ENCODE results near the gene RAB31.

The RAB31 gene

DNA sequence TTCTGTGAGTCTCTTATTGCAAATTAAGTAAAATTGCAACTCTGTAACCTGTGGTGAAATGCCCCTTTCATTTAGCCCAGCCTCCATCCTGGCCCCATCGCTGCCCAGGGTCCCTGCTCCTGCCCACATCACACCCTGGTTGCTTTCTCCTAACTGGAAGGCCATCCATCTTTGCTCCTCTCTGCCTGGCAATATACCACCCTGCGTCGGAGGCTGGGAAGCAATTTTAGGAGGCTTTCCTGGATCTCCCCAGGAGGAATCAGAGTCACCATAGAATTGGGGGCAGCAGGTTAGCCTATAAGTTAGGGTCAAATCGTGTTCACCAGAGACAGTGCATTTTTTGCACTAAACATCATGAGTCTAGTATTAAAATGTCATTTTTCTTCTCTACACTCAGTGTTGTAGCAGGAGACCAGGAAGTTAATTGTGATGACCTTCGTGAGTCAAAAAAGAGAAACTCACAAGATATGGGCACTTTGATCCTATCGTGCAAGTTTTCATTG, 163.2 kb downstream of the RAB31 start:
- H3K4me3 Mint-ChIP-seq: no peak overlapping the region
- H3K9me3 Mint-ChIP-seq: no peaks in the 10 kb centered on the region
- H3K36me3 Mint-ChIP-seq (ENCODE audit: low read depth): no peaks in the 10 kb centered on the region
- intact Hi-C loops (cut with micrococcal nuclease): no loop called here
- H3K4me1 Mint-ChIP-seq (ENCODE audit: low read depth): peaks cover 47% of the 10 kb centered on the region
- H3K27me3 Mint-ChIP-seq: no peaks in the 10 kb centered on the region
- H3K27ac Mint-ChIP-seq: peak overlapping the region; percentile 16

DNA sequence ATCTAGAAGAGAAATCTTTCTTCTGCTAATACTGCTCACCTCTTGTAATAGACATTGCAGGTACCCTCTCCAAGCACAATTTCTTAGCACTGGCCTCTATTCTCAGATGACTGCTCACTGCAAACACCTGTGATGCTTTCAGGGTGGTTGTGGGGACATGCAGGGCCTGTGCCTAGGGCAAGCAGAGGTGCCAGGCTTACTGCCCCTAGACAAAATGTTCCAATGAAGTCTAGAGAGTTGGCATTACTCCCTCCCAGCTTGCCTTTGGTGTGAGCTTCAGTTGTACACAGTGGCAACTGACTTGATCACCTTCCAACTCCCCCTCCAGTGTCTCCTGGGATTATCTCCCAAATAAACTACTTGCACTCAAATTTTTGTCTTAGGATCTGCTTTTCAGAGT, 164.7 kb downstream of the RAB31 start:
- Mint-ChIP-seq H3K4me1 (ENCODE audit: low read depth) (peaks cover 36% of the 10 kb centered on the region), H3K27ac (no peak overlapping the region), H3K9me3 (no peaks in the 10 kb centered on the region), H3K4me3 (no peak overlapping the region), H3K36me3 (ENCODE audit: low read depth) (no peaks in the 10 kb centered on the region), H3K27me3 (no peaks in the 10 kb centered on the region)
- intact Hi-C loops (cut with micrococcal nuclease): no loop called here

DNA sequence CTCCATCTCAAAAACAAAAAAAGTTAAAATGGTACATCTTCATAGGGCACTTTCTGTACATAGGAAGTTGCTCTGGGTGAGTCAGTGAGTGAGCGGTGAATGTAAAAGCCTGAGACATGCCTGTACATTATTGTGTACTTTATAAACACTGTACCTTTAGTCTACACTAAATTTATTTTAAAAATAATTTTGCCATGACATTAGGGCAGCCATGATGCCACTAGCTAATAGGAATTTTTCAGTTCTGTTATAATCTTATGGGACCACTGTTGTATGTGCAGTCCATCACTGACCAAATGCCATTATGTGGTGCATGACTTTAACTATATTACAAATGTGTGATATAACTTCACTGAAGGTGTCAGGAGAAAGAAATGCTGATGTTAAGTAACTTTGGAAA, 166.6 kb downstream of the RAB31 start:
- intact Hi-C loops (cut with micrococcal nuclease): no loop called here
- H3K4me1 Mint-ChIP-seq (ENCODE audit: low read depth): peaks cover 18% of the 10 kb centered on the region
- H3K4me3 Mint-ChIP-seq: no peak overlapping the region
- H3K9me3 Mint-ChIP-seq: no peaks in the 10 kb centered on the region
- no peaks in the 10 kb centered on the region for H3K36me3 Mint-ChIP-seq (ENCODE audit: low read depth)
- H3K27me3 Mint-ChIP-seq: no peaks in the 10 kb centered on the region
- no peak overlapping the region for H3K27ac Mint-ChIP-seq

DNA sequence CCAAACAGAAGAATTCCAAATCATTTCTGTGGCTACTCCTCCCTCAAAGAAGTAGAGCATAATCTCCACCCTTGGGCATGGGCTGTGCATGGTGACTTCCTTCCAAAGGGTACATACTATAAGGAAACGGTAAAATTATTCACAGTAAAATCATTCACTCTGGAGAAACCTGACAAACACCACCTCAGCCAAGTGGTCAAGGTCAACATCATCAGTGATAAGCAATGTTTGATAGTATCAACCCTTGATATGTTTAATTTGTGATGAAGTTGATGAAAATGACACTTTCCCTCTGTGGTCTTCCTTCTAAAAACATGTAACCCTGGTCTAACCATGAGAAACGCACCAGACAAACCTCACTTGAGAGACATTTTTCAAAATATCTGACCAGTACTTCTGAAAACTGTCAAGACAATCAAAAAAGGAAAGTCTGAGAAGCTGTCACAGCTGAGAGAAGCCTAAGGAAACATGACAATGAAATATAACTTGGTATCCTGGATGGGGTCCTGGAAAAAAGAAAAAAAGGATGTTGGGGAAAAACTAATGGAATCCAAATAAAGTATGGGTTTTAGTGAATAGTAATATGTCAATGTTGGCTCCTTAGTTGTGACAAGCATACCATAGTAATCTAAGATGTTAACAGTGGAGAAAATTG, 168.2 kb downstream of the RAB31 start:
- no peaks in the 10 kb centered on the region for H3K36me3 Mint-ChIP-seq (ENCODE audit: low read depth)
- peaks cover 2% of the 10 kb centered on the region for H3K4me1 Mint-ChIP-seq (ENCODE audit: low read depth)
- no peak overlapping the region for H3K4me3 Mint-ChIP-seq
- no peaks in the 10 kb centered on the region for H3K9me3 Mint-ChIP-seq
- H3K27ac Mint-ChIP-seq: no peak overlapping the region
- no peaks in the 10 kb centered on the region for H3K27me3 Mint-ChIP-seq
- intact Hi-C loops (cut with micrococcal nuclease): no loop called here

DNA sequence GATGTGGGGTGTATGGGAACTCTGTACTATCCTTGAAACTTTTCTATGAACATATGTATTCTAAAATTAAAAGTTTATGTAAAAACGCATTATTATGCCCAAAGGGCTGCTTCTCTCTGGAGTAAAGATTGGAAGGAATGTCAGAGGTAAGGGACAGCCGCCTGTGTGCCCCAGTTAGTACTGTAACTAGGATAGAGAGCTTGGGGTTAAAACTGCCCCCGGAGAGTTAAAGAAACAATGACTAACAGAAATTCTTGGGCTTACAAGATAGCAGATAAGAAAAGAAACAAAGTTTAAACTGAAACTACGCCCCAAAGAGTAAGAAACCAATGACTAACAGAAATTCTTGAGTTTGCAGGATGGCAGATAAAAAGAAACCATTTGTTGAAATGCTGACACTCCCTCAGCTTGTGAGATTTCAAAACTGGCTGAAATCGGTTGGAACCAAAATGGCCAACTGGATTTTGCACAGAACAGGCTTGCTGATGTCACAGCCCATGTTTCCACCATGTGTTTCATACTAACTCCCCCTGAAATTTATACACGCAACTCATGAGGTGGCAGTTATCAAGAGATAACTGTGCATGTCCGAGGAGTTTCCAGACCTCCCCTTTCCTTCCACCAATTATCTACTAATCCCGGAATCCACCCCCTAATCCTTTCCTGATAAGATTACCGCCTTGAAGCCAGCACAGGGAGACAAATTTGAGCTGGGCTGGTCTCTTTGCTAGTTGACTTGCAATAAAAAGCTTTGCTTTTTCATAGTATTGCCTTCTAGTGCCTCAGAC, 169.0 kb downstream of the RAB31 start:
- Mint-ChIP-seq H3K27me3 (no peaks in the 10 kb centered on the region), H3K9me3 (no peaks in the 10 kb centered on the region), H3K4me1 (ENCODE audit: low read depth) (no peaks in the 10 kb centered on the region), H3K4me3 (no peak overlapping the region), H3K36me3 (ENCODE audit: low read depth) (no peaks in the 10 kb centered on the region), H3K27ac (no peak overlapping the region)
- intact Hi-C loops (cut with micrococcal nuclease): no loop called here

DNA sequence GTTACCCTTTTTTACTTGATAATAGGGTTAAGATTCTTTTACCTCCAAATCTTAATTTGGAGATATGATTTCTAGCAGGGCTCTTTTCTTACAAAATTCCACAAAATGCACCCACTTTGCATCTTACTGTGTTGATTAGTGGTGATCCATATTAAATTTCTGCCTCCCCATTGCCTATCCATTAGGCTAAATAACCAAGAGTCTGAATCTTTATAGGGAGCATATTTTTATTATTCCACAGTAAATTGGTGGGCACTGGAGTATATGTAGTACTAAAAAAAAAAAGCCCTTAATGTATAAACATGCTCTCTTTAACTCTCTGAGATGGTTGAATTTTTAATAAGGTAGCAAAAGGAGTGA, 169.5 kb downstream of the RAB31 start:
- no peaks in the 10 kb centered on the region for H3K36me3 Mint-ChIP-seq (ENCODE audit: low read depth)
- H3K4me3 Mint-ChIP-seq: no peak overlapping the region
- no peaks in the 10 kb centered on the region for H3K27me3 Mint-ChIP-seq
- intact Hi-C loops (cut with micrococcal nuclease): no loop called here
- no peaks in the 10 kb centered on the region for H3K4me1 Mint-ChIP-seq (ENCODE audit: low read depth)
- no peak overlapping the region for H3K27ac Mint-ChIP-seq
- no peaks in the 10 kb centered on the region for H3K9me3 Mint-ChIP-seq

DNA sequence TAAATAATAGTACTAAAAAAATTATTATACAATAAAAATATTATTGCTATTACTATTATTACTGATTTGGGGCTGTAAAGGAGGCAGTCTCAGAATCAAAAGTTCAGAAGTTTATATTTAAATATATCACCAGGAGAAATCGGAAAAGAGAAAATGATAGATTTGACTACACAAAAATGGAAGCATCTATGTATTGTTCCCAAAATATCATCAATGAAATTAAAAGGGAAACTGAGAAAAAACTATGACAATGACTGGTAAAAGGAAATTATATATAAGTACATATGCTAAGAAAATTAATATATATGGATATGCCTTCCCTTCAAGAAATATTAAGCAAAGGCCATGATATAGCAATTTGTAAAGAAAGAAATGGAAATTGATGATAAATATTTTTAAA, 170.0 kb downstream of the RAB31 start:
- Mint-ChIP-seq H3K36me3 (ENCODE audit: low read depth) (no peaks in the 10 kb centered on the region), H3K9me3 (no peaks in the 10 kb centered on the region)

DNA sequence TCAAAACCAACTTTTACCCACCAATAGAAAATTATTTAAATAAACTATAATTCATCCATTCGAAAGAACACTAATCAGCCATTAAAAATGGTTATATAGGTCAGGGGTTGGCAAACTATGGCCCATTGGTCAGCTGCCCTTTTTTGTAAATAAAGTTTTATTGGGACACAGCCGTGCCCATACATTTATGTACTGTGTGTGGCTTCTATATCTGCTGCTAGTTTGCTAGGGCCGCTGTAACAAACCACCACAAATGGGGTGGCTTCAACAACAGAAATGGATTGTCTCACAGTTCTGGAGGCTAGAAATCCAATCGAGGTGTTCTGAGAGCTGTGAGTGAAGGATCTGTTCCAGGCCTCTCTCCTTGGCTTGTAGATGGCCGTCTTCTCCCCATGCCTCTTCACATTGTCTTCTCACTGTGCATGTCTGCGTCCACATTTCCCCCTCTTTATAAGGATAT, 170.7 kb downstream of the RAB31 start:
- Mint-ChIP-seq H3K36me3 (ENCODE audit: low read depth) (no peaks in the 10 kb centered on the region), H3K4me3 (no peak overlapping the region), H3K4me1 (ENCODE audit: low read depth) (no peaks in the 10 kb centered on the region), H3K9me3 (no peaks in the 10 kb centered on the region), H3K27ac (no peak overlapping the region), H3K27me3 (no peaks in the 10 kb centered on the region)
- intact Hi-C loops (cut with micrococcal nuclease): no loop called here

More for the DNA sequence above, 170.0 kb downstream of the RAB31 start:
- Mint-ChIP-seq H3K27me3 (no peaks in the 10 kb centered on the region), H3K4me3 (no peak overlapping the region), H3K27ac (no peak overlapping the region), H3K4me1 (ENCODE audit: low read depth) (no peaks in the 10 kb centered on the region)
- intact Hi-C loops (cut with micrococcal nuclease): no loop called here

DNA sequence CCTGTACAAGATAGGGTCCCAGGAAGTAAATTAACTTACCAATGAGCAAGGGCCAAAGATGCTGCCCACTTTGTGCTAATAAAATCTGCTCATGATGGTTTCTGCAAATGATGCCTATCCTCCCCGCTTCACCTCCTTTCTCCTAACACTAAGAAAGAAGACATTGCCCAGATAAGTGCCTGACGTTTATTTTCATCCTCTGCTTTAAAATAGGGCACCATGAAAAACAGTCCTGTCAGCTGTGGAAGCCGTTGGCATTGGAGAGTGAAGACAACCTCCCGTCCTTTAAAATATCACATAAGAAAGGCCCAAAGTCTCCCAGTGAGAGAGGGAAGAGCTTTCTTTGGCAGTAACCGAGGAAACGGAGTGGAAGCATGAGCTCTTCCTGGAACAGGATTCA, 176.0 kb downstream of the RAB31 start:
- no peak overlapping the region for H3K4me3 Mint-ChIP-seq
- no peaks in the 10 kb centered on the region for H3K36me3 Mint-ChIP-seq (ENCODE audit: low read depth)
- no peaks in the 10 kb centered on the region for H3K4me1 Mint-ChIP-seq (ENCODE audit: low read depth)
- intact Hi-C loops (cut with micrococcal nuclease): no loop called here
- H3K27ac Mint-ChIP-seq: no peak overlapping the region
- H3K27me3 Mint-ChIP-seq: no peaks in the 10 kb centered on the region
- H3K9me3 Mint-ChIP-seq: no peaks in the 10 kb centered on the region

DNA sequence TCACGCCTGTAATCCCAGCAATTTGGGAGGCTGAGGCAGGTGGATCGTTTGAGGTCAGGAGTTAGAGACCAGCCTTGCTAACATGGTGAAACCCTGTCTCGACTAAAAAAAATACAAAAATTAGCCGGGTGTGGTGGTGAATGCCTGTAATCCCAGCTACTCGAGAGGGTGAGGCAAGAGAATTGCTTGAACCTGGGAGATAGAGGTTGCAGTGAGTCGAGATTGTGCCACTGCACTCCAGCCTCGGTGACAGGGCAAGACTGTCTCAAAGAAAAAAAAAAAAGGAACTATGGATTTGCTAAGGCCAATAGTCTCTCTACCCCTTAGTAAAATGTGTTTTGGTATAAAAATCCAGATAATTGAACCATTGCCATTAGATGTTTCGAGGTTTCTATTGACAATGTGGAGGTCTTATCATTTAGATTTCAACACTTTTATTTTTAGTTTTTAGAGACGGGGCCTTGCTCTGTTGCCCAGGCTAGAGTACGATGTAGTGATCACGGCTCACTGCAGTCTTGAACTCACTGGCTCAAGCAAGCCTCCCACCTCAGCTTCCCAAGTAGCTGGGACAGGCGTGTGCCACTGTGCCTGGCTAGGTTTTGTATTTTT, 176.5 kb downstream of the RAB31 start:
- no peak overlapping the region for H3K27ac Mint-ChIP-seq
- H3K36me3 Mint-ChIP-seq (ENCODE audit: low read depth): no peaks in the 10 kb centered on the region
- H3K27me3 Mint-ChIP-seq: no peaks in the 10 kb centered on the region
- intact Hi-C loops (cut with micrococcal nuclease): no loop called here
- H3K4me3 Mint-ChIP-seq: no peak overlapping the region
- H3K9me3 Mint-ChIP-seq: no peaks in the 10 kb centered on the region
- H3K4me1 Mint-ChIP-seq (ENCODE audit: low read depth): no peaks in the 10 kb centered on the region

DNA sequence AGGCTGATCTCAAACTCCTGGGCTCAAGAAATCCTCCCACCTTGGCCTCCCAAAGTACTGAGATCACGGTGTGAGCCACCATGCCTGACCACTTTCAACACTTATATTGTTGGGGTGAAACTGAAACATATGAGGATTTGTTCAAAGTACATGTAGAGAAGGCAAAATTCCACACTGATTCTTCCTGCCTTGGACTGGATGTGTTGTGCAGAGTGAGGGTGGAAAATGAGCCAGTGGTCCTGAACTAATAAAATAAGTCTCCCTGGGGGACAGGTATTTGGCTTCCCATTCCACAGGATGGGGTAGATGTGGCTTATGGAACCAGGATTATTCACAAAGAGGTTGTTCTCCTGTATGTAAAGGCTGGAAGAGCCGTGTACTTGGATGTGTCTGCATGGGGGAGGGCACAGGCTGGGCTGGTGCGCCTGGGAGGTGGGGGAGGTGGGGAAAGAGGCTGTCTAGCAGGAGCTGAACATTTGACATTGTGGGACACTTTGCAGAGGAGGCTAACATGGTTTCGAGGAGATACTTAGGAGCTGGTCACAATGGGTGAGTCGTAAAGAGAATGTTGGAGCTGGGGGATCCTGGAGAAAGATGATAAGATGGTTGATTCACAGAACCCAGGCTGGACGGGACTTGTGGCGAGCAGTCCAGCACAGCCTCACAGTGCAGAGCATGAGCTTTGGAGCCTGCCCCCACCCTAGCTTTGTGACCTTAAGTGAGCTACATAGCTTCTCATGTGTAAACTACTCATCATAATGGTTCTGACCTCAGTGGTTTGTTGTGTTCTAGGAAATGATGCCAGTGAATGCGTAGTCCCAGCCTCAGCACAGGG, 177.3 kb downstream of the RAB31 start, which contains the start of gene TXNDC2:
Gene TXNDC2 (plus strand): TSS at position 804 of the 835 bp plus-strand sequence. CDS start 708 bp downstream, outside the sequence.
- no peaks in the 10 kb centered on the region for H3K27me3 Mint-ChIP-seq
- H3K36me3 Mint-ChIP-seq (ENCODE audit: low read depth): no peaks in the 10 kb centered on the region
- H3K9me3 Mint-ChIP-seq: no peaks in the 10 kb centered on the region
- intact Hi-C loops (cut with micrococcal nuclease): no loop called here
- H3K27ac Mint-ChIP-seq: no peak within 1 kb of the TSS
- no peak within 1 kb of the TSS for H3K4me3 Mint-ChIP-seq
- H3K4me1 Mint-ChIP-seq (ENCODE audit: low read depth): no peaks in the 10 kb centered on the region

DNA sequence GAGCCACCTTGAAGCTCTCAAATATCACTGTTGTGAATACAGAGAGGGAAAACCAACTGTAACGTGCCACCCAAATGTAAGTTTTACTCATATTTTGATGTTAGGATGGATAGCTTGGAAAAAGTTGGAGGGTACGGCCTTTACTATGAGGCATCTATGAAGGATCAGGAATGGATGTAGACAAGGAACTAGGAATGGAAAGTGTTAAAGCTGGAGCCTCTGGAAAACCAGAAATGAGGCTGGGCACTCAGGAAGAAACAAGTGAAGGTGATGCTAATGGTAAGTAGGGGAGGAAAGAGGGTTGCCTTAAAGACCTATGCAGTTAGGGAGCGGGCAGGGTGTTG, 177.9 kb downstream of the RAB31 start:
- H3K27ac Mint-ChIP-seq: no peak overlapping the region
- H3K27me3 Mint-ChIP-seq: no peaks in the 10 kb centered on the region
- no peaks in the 10 kb centered on the region for H3K4me1 Mint-ChIP-seq (ENCODE audit: low read depth)
- no peaks in the 10 kb centered on the region for H3K36me3 Mint-ChIP-seq (ENCODE audit: low read depth)
- no peaks in the 10 kb centered on the region for H3K9me3 Mint-ChIP-seq
- intact Hi-C loops (cut with micrococcal nuclease): no loop called here
- no peak overlapping the region for H3K4me3 Mint-ChIP-seq

DNA sequence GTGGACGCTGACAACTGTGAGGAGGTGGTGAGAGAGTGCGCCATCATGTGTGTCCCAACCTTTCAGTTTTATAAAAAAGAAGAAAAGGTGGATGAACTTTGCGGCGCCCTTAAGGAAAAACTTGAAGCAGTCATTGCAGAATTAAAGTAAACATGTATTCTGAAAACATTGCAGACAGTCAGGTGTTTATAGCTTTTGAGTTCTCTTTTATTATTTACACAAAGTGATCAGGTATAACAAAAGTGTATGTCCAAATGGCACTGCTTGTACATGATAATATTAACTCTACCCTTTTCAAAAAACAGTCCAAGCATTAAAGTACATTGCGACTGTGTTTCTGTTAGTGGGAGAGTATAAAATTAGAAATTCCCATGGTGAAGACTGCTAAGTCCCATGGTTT, 179.9 kb downstream of the RAB31 start:
- intact Hi-C loops (cut with micrococcal nuclease): no loop called here
- Mint-ChIP-seq H3K27ac (no peak overlapping the region), H3K4me3 (no peak overlapping the region), H3K36me3 (ENCODE audit: low read depth) (no peaks in the 10 kb centered on the region), H3K27me3 (no peaks in the 10 kb centered on the region), H3K9me3 (no peaks in the 10 kb centered on the region), H3K4me1 (ENCODE audit: low read depth) (no peaks in the 10 kb centered on the region)

DNA sequence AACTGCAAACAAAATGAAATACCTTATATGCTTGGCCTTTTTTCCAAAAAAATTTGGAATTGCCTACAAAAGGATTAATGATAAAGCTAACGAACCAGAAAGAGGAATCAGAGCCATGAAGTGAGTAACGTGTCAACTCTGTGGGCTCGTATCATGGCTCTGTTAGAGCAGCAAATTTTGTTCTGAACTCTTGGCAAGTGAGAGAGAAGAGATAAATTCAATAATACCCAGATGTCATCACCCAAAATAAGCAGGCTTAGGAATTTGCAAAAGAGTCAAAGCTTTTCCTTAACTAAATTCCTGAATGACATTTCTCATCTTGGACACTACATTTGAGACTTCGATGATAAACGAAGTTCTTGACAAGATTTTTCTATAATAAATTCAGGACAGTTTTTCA, 182.1 kb downstream of the RAB31 start:
- Mint-ChIP-seq H3K27ac (no peak overlapping the region), H3K4me1 (ENCODE audit: low read depth) (no peaks in the 10 kb centered on the region), H3K36me3 (ENCODE audit: low read depth) (no peaks in the 10 kb centered on the region), H3K4me3 (no peak overlapping the region), H3K9me3 (no peaks in the 10 kb centered on the region), H3K27me3 (no peaks in the 10 kb centered on the region)
- intact Hi-C loops (cut with micrococcal nuclease): no loop called here

Measured in dendritic cell treated with granulocyte-macrophage colony-stimulating factor and Interleukin-4, amounts not matched to agents 40 ng/mL and 50 ng/mL, for 4 days (primary cell).